WTC11 (cell line): Measurements from ENCODE around the gene BCAR3. TPM values are rescaled to one million over a fixed set of nuclear protein-coding genes. Genes with fewer than 3 reads are reported as not detected.

Experiments
- ATAC-seq: fragments of 200-7000 bp; cut with Tn5 transposase; 2 replicates; pipeline ENCODE4 v1.10.0; 2021; ENCODE audit warnings: mild to moderate bottlenecking, moderate library complexity
- CTCF ChIA-PET: fragments of 300-600 bp; sonication (Branson Sonifier 250); formaldehyde crosslinking; loops from one replicate; lab custom pipeline; 2021; ENCODE audit warnings: antibody characterized with exemption; lab: Charles Lee
- POLR2A ChIA-PET: fragments of 350-600 bp; sonication (Branson Sonifier 250); formaldehyde crosslinking; loops from one replicate; lab custom pipeline; 2021; ENCODE audit warnings: antibody characterized with exemption; lab: Charles Lee
- DNase-seq: peaks from one replicate; pipeline ENCODE4 v3.0.0; 2021; ENCODE audit warnings: low spot score
- H3K27ac Mint-ChIP-seq: 2 replicates; pipeline ENCODE4 v1.8.0; 2021; ENCODE audit warnings: mixed read lengths
- H3K27me3 Mint-ChIP-seq: 2 replicates; pipeline ENCODE4 v1.8.0; 2021; ENCODE audit warnings: low read depth, mild to moderate bottlenecking, moderate library complexity, mixed read lengths
- H3K36me3 Mint-ChIP-seq: 2 replicates; pipeline ENCODE4 v1.8.0; 2021; ENCODE audit warnings: mixed read lengths
- H3K4me1 Mint-ChIP-seq: 2 replicates; pipeline ENCODE4 v1.8.0; 2022; ENCODE audit warnings: mixed read lengths
- H3K4me3 Mint-ChIP-seq: 2 replicates; pipeline ENCODE4 v1.8.0; 2021; ENCODE audit warnings: mild to moderate bottlenecking, moderate library complexity, mixed read lengths
- H3K9me3 Mint-ChIP-seq: 2 replicates; pipeline ENCODE4 v1.8.0; 2021; ENCODE audit warnings: mixed read lengths
- ELF4 ChIP-seq: sonication (generic); formaldehyde crosslinking; IDR thresholded peaks from 2 replicates; pipeline ENCODE4 v1.8.1; 2022; ENCODE audit warnings: low read depth, mild to moderate bottlenecking, moderate library complexity, missing genetic modification reagents
- IRF2 ChIP-seq: sonication (generic); formaldehyde crosslinking; IDR thresholded peaks from 2 replicates; pipeline ENCODE4 v1.8.0; 2022; ENCODE audit warnings: low read depth, missing genetic modification reagents, borderline replicate concordance
- NR1H2 ChIP-seq: sonication (generic); formaldehyde crosslinking; IDR thresholded peaks from 2 replicates; pipeline ENCODE4 v1.9.0; 2021; ENCODE audit warnings: mild to moderate bottlenecking, moderate library complexity, missing genetic modification reagents
- SMAD3 ChIP-seq: sonication (generic); formaldehyde crosslinking; IDR thresholded peaks from 2 replicates; pipeline ENCODE4 v1.8.0; 2022; ENCODE audit warnings: missing genetic modification reagents, mild to moderate bottlenecking, borderline replicate concordance
- TCF7 ChIP-seq: sonication (generic); formaldehyde crosslinking; IDR thresholded peaks from 2 replicates; pipeline ENCODE4 v1.8.0; 2022; ENCODE audit warnings: mild to moderate bottlenecking, low read depth, missing genetic modification reagents, moderate library complexity
- total RNA-seq: library from RNA; stranded (reverse); gene quantifications from 3 replicates; pipeline ENCODE4 v1.2.3, GENCODE V29; 2021
- TF ChIP-seq, protein P1 (sequence below): sonication (generic); formaldehyde crosslinking; IDR thresholded peaks from 2 replicates; pipeline ENCODE4 v1.8.1; 2022; ENCODE audit warnings: low read depth, mild to moderate bottlenecking, moderate library complexity, missing genetic modification reagents, borderline replicate concordance
- TF ChIP-seq, protein P2 (sequence below): fragments of 250-450 bp; sonication (Bioruptor Pico); IDR thresholded peaks from 2 replicates; pipeline ENCODE4 v1.8.0; 2021; ENCODE audit warnings: mild to moderate bottlenecking
- TF ChIP-seq, protein P3 (sequence below): sonication (generic); formaldehyde crosslinking; IDR thresholded peaks from 2 replicates; pipeline ENCODE4 v1.8.0; 2022; ENCODE audit warnings: missing genetic modification reagents
- TF ChIP-seq, protein P4 (sequence below): sonication (generic); formaldehyde crosslinking; IDR thresholded peaks from 2 replicates; pipeline ENCODE4 v1.8.0; 2023; ENCODE audit warnings: mild to moderate bottlenecking, missing genetic modification reagents
- TF ChIP-seq, protein P5 (sequence below): sonication (generic); formaldehyde crosslinking; conservative IDR thresholded peaks from 2 replicates; pipeline ENCODE4 v1.8.1; 2022; ENCODE audit warnings: mild to moderate bottlenecking, missing genetic modification reagents
- TF ChIP-seq, protein P6 (sequence below): sonication (generic); formaldehyde crosslinking; IDR thresholded peaks from 2 replicates; pipeline ENCODE4 v1.8.0; 2022; ENCODE audit warnings: mild to moderate bottlenecking, missing genetic modification reagents
- TF ChIP-seq, protein P7 (sequence below): sonication (generic); formaldehyde crosslinking; IDR thresholded peaks from 2 replicates; pipeline ENCODE4 v1.8.0; 2022; ENCODE audit warnings: mild to moderate bottlenecking, missing genetic modification reagents
- TF ChIP-seq, protein P8 (sequence below): sonication (generic); formaldehyde crosslinking; IDR thresholded peaks from 2 replicates; pipeline ENCODE4 v1.8.1; 2023; ENCODE audit warnings: mild to moderate bottlenecking, moderate library complexity, missing genetic modification reagents

The BCAR3 gene
- total RNA-seq, 1 experiment from 2014 or later, result 14.8 TPM

DNA sequence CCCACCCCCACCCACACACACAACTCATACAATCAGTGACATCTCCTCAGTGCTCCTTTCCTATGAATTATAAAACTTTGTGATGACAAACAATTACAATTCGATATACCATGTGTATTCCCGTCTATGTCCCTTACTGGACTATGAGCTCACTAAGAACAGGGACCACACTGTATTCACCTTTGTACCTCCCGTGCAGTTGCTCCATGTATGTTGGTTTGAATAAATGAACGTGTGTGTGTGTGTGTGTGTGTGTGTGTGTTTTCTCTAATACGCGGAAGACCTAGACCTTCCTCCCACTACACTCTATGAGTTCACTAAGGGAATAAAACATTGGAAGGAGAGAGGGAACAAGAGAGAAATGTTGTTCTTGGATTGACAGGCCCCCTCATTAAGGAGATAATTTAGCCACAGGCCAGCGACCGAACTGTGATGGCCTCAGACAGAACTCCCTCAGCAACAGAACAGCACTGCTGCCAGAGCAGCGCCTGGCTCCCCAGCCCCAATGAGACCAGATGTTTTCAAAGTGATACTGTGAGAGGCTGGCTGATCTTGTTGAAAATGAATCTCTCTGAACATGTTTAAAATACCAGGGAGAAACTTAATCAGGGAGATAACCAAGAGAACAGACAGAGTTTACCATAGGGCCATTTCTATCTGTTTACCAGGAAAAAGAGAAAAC is 21.7 kb downstream of the BCAR3 start:
- TF ChIP-seq, protein P1, sequence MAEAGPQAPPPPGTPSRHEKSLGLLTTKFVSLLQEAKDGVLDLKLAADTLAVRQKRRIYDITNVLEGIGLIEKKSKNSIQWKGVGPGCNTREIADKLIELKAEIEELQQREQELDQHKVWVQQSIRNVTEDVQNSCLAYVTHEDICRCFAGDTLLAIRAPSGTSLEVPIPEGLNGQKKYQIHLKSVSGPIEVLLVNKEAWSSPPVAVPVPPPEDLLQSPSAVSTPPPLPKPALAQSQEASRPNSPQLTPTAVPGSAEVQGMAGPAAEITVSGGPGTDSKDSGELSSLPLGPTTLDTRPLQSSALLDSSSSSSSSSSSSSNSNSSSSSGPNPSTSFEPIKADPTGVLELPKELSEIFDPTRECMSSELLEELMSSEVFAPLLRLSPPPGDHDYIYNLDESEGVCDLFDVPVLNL (CRISPR knock-in tag), result no peak
- TF ChIP-seq, protein P2, sequence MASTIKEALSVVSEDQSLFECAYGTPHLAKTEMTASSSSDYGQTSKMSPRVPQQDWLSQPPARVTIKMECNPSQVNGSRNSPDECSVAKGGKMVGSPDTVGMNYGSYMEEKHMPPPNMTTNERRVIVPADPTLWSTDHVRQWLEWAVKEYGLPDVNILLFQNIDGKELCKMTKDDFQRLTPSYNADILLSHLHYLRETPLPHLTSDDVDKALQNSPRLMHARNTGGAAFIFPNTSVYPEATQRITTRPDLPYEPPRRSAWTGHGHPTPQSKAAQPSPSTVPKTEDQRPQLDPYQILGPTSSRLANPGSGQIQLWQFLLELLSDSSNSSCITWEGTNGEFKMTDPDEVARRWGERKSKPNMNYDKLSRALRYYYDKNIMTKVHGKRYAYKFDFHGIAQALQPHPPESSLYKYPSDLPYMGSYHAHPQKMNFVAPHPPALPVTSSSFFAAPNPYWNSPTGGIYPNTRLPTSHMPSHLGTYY (CRISPR knock-in tag), result no peak
- no peak for TF ChIP-seq NR1H2 (CRISPR knock-in tag)
- TF ChIP-seq, protein P3, sequence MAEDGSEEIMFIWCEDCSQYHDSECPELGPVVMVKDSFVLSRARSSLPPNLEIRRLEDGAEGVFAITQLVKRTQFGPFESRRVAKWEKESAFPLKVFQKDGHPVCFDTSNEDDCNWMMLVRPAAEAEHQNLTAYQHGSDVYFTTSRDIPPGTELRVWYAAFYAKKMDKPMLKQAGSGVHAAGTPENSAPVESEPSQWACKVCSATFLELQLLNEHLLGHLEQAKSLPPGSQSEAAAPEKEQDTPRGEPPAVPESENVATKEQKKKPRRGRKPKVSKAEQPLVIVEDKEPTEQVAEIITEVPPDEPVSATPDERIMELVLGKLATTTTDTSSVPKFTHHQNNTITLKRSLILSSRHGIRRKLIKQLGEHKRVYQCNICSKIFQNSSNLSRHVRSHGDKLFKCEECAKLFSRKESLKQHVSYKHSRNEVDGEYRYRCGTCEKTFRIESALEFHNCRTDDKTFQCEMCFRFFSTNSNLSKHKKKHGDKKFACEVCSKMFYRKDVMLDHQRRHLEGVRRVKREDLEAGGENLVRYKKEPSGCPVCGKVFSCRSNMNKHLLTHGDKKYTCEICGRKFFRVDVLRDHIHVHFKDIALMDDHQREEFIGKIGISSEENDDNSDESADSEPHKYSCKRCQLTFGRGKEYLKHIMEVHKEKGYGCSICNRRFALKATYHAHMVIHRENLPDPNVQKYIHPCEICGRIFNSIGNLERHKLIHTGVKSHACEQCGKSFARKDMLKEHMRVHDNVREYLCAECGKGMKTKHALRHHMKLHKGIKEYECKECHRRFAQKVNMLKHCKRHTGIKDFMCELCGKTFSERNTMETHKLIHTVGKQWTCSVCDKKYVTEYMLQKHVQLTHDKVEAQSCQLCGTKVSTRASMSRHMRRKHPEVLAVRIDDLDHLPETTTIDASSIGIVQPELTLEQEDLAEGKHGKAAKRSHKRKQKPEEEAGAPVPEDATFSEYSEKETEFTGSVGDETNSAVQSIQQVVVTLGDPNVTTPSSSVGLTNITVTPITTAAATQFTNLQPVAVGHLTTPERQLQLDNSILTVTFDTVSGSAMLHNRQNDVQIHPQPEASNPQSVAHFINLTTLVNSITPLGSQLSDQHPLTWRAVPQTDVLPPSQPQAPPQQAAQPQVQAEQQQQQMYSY, result no peak
- TF ChIP-seq IRF2 (CRISPR knock-in tag), result no peak
- no peak for TF ChIP-seq ELF4 (CRISPR knock-in tag)
- TF ChIP-seq, protein P4, sequence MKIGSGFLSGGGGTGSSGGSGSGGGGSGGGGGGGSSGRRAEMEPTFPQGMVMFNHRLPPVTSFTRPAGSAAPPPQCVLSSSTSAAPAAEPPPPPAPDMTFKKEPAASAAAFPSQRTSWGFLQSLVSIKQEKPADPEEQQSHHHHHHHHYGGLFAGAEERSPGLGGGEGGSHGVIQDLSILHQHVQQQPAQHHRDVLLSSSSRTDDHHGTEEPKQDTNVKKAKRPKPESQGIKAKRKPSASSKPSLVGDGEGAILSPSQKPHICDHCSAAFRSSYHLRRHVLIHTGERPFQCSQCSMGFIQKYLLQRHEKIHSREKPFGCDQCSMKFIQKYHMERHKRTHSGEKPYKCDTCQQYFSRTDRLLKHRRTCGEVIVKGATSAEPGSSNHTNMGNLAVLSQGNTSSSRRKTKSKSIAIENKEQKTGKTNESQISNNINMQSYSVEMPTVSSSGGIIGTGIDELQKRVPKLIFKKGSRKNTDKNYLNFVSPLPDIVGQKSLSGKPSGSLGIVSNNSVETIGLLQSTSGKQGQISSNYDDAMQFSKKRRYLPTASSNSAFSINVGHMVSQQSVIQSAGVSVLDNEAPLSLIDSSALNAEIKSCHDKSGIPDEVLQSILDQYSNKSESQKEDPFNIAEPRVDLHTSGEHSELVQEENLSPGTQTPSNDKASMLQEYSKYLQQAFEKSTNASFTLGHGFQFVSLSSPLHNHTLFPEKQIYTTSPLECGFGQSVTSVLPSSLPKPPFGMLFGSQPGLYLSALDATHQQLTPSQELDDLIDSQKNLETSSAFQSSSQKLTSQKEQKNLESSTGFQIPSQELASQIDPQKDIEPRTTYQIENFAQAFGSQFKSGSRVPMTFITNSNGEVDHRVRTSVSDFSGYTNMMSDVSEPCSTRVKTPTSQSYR (CRISPR knock-in tag), result no peak
- TF ChIP-seq, protein P5, sequence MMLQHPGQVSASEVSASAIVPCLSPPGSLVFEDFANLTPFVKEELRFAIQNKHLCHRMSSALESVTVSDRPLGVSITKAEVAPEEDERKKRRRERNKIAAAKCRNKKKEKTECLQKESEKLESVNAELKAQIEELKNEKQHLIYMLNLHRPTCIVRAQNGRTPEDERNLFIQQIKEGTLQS (CRISPR knock-in tag), result no peak
- no peak for TF ChIP-seq TCF7 (CRISPR knock-in tag)
- no peak for TF ChIP-seq SMAD3 (CRISPR knock-in tag)
- H3K27me3 Mint-ChIP-seq, result no peaks in the 10 kb centered on the region
- POLR2A ChIA-PET, result no interaction called here
- H3K4me1 Mint-ChIP-seq, result peaks cover 32% of the 10 kb centered on the region
- ATAC-seq, result no peak
- no peak for DNase-seq
- H3K27ac Mint-ChIP-seq, result peak overlapping the region; percentile 70
- CTCF ChIA-PET, result no interaction called here
- peaks cover 12% of the 10 kb centered on the region for H3K36me3 Mint-ChIP-seq
- H3K4me3 Mint-ChIP-seq, result no peak overlapping the region
- H3K9me3 Mint-ChIP-seq, result peaks cover 4% of the 10 kb centered on the region; the same call in 1 of the 2 replicates

DNA sequence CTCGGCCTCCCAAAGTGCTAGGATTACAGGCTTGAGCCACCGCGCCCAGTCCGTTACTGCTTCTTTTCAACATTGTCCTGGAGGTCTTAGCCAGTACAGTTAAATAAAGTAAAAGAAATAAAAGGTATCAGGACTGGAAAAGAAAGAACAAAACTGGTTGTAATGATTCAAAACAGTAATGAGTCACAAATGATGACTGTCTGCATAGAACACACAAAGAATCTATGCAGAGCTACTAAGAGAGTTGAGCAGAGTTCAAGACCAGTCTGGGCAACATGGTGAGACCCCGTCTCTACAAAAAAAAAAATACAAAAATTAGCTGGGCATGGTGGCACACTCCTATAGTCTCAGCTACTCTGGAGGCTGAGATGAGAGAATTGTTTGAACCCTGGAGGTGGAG is 23.4 kb downstream of the BCAR3 start:
- DNase-seq (no peak), ATAC-seq (no peak)
- H3K9me3 Mint-ChIP-seq, result peaks cover 4% of the 10 kb centered on the region; the same call in 1 of the 2 replicates
- ChIA-PET CTCF (interaction anchor here (1.2 kb wide), 1 partner anchor 12 kb away, joined by 4 read pairs; no protein-coding TSS in a partner anchor), POLR2A (no interaction called here)
- no peak overlapping the region for H3K27ac Mint-ChIP-seq
- H3K27me3 Mint-ChIP-seq, result no peaks in the 10 kb centered on the region
- peaks cover 15% of the 10 kb centered on the region for H3K4me1 Mint-ChIP-seq
- H3K4me3 Mint-ChIP-seq, result no peak overlapping the region
- H3K36me3 Mint-ChIP-seq, result peaks cover 15% of the 10 kb centered on the region
- TF ChIP-seq TCF7 (CRISPR knock-in tag) (no peak), IRF2 (CRISPR knock-in tag) (no peak)
- TF ChIP-seq, protein P6, sequence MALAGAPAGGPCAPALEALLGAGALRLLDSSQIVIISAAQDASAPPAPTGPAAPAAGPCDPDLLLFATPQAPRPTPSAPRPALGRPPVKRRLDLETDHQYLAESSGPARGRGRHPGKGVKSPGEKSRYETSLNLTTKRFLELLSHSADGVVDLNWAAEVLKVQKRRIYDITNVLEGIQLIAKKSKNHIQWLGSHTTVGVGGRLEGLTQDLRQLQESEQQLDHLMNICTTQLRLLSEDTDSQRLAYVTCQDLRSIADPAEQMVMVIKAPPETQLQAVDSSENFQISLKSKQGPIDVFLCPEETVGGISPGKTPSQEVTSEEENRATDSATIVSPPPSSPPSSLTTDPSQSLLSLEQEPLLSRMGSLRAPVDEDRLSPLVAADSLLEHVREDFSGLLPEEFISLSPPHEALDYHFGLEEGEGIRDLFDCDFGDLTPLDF (CRISPR knock-in tag), result no peak
- TF ChIP-seq, protein P3, result no peak
- TF ChIP-seq, protein P7, sequence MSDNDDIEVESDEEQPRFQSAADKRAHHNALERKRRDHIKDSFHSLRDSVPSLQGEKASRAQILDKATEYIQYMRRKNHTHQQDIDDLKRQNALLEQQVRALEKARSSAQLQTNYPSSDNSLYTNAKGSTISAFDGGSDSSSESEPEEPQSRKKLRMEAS (CRISPR knock-in tag), result no peak
- TF ChIP-seq, protein P8, sequence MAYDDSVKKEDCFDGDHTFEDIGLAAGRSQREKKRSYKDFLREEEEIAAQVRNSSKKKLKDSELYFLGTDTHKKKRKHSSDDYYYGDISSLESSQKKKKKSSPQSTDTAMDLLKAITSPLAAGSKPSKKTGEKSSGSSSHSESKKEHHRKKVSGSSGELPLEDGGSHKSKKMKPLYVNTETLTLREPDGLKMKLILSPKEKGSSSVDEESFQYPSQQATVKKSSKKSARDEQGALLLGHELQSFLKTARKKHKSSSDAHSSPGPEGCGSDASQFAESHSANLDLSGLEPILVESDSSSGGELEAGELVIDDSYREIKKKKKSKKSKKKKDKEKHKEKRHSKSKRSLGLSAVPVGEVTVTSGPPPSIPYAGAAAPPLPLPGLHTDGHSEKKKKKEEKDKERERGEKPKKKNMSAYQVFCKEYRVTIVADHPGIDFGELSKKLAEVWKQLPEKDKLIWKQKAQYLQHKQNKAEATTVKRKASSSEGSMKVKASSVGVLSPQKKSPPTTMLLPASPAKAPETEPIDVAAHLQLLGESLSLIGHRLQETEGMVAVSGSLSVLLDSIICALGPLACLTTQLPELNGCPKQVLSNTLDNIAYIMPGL (CRISPR knock-in tag), result no peak
- TF ChIP-seq, protein P2 (CRISPR knock-in tag), result no peak
